Measurements from ENCODE around the gene ARHGAP27. TPM values are rescaled to one million over a fixed set of nuclear protein-coding genes. Genes with fewer than 3 reads are reported as not detected.

The ARHGAP27 gene
- total and polyA plus RNA-seq, 2 of the 13 experiments (the other 11 are each of a cell fraction or from before 2014, with no cell fraction given): 15.5 to 18.9 TPM

GRCh38 chr17:45427181-45427835, 5.4 kb downstream of the ARHGAP27 start (continued):
- TF ChIP-seq MXD1 (CRISPR knock-in tag; IDR thresholded peaks at IDR 0.05): 0 out of 2 replicates have a peak, but pooled peaks have one; percentile 27
- TF ChIP-seq ZNF333 (CRISPR knock-in tag; IDR thresholded peaks at IDR 0.05; ENCODE audit: borderline replicate concordance): peak; percentile 33; the same call in 1 of the 2 replicates

DNA sequence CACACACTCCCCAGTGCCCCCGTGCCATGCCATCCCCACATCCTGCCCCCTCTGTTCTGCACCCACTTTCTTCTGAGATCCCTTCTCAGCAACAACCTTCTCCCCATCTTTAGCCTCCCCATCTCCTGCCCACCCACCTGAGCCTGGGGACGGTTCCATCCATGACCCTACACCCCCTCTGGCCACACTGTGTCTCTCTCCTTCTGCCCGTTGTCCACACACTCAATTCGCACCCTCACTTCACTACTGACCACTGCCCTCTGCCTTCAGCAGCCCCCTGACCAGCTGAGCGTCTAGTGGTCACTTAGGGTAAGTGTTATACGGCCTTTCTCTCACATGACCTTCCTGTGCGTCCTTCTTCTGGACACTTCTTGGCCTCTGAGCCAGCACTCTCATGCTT, 6.1 kb downstream of the ARHGAP27 start:
- no peak for ATAC-seq
- peaks cover 2 to 32% of the 10 kb centered on the region in 2 experiments; a peak in 4 of 5 replicates for H3K27me3 ChIP-seq (ENCODE audit: control insufficient read depth in 1 of 2, insufficient read depth in 2 of 2, low read length in 2 of 2)
- TF ChIP-seq TFE3 (CRISPR knock-in tag; IDR thresholded peaks at IDR 0.05): no peak
- TF ChIP-seq ZBTB44 (CRISPR knock-in tag; IDR thresholded peaks at IDR 0.05): no peak
- no peak for TF ChIP-seq ELF1 (CRISPR knock-in tag; IDR thresholded peaks at IDR 0.05)
- TF ChIP-seq MAFG (CRISPR knock-in tag; IDR thresholded peaks at IDR 0.05): no peak
- no peak for TF ChIP-seq RELA (CRISPR knock-in tag; IDR thresholded peaks at IDR 0.05)
- no peak for TF ChIP-seq ZBTB7A (CRISPR knock-in tag; IDR thresholded peaks at IDR 0.05)
- TF ChIP-seq BATF2 (CRISPR knock-in tag; IDR thresholded peaks at IDR 0.05): no peak
- no TSS peak for BruUV-seq (replicated peaks)
- no peaks in the 10 kb centered on the region for H3K36me3 ChIP-seq (replicated peaks in 1 of 2; ENCODE audit: control insufficient read depth in 1 of 2, insufficient read depth in 2 of 2, low read length in 2 of 2)
- no peak overlapping the region for H2AFZ ChIP-seq (ENCODE audit: low read length)
- CTCF ChIA-PET (ENCODE audit: low intra/inter-chr PET ratio, low total read pairs): interaction anchor here (1.2 to 2.3 kb wide), 3 partner anchors 32 to 33 kb away, joined by 3 to 27 read pairs (median 11); no protein-coding TSS in a partner anchor
- DNase-seq (ENCODE audit: low spot score): no peak
- no peaks in the 10 kb centered on the region for H3K9me3 ChIP-seq (ENCODE audit: low read length)
- POLR2A ChIA-PET: interaction anchor here (1.2 to 5.8 kb wide), 9 partner anchors 10 to 278 kb away, joined by 3 to 79 read pairs (median 9); partner anchors contain the start of genes HEXIM1, HEXIM2 and MAP3K14
- peaks cover 72% of the 10 kb centered on the region for H3K4me1 ChIP-seq (ENCODE audit: insufficient read depth, low read length)
- no peak overlapping the region for H3K27ac ChIP-seq (ENCODE audit: extremely low read length, insufficient read depth, low read length)
- H3K4me3 ChIP-seq (replicated peaks in 1 of 3; ENCODE audit: insufficient read depth in 1 of 3, low read depth in 2 of 3, low read length in 3 of 3): peak overlapping the region in 1 of 3 experiments; percentile 83; a peak in 1 of 6 replicates
- H3K4me2 ChIP-seq (ENCODE audit: low read depth, low read length): peak overlapping the region; percentile 90
- H3K79me2 ChIP-seq (ENCODE audit: insufficient read depth, low read length): peaks cover 24% of the 10 kb centered on the region
- H3K9ac ChIP-seq (ENCODE audit: insufficient read depth, low read depth, low read length): no peak overlapping the region
- 0 out of 2 replicates have a peak, but pooled peaks cover 4% of the 10 kb centered on the region for H4K20me1 ChIP-seq (ENCODE audit: insufficient read depth, low read length)
- in situ Hi-C loops (cut with HindIII; ENCODE audit: extremely low pct_ligation_motif_present, low pct_unique_long_range_greater_than_20kb): no loop called here
- FAIRE-seq: no peak
- intact Hi-C loops (cut with micrococcal nuclease; ENCODE audit: unreplicated experiment): loop anchor here (5.0 kb wide), 1 partner anchor 374 kb away; the partner anchor contains the start of gene DCAKD
- 32% methylated on average over 7 of the region's 7 CpGs for WGBS (ENCODE audit: low lambda C conversion rate)

Measured in HepG2 (cell line).